Thoracic aorta (tissue), 2 donors: Measurements from ENCODE around the gene HOXA10. TPM values are rescaled to one million over a fixed set of nuclear protein-coding genes. Genes with fewer than 3 reads are reported as not detected.

Experiments
- ATAC-seq: fragments of 150-250 bp; one replicate; pipeline ENCODE4 v1.8.0; 2017; ENCODE audit warnings: low read depth; ENCODE audit not compliant: insufficient number of reproducible peaks, low FRiP score
- DNase-seq: peaks from one replicate; pipeline ENCODE4 v3.0.0-alpha.2; 2020; ENCODE audit warnings: low spot score
- H3K27ac ChIP-seq, 2 donors: fragments of 200-600 bp; sonication (generic); 1 replicate in 1 of 2; 2 replicates in 1 of 2; pipeline ENCODE4 v1.5.1; 2016; ENCODE audit warnings: mild to moderate bottlenecking in 2 of 2, moderate library complexity in 2 of 2
- H3K27me3 ChIP-seq: fragments of 200-600 bp; sonication (generic); replicated peaks from 2 replicates; pipeline ENCODE4 v1.6.0; 2016; ENCODE audit warnings: mild to moderate bottlenecking; ENCODE audit not compliant: insufficient read depth
- H3K36me3 ChIP-seq: fragments of 200-600 bp; sonication (generic); one replicate; pipeline ENCODE4 v1.5.1; 2016
- H3K4me1 ChIP-seq, 2 donors: fragments of 200-600 bp; sonication (generic); 1 replicate in 1 of 2; 2 replicates in 1 of 2; pipeline versions ENCODE4 v1.5.1 to v1.6.0; 2016; ENCODE audit warnings: low read depth in 2 of 2, mild to moderate bottlenecking in 1 of 2; ENCODE audit not compliant: control insufficient read depth in 1 of 2
- H3K4me3 ChIP-seq: fragments of 200-600 bp; sonication (generic); 2 replicates; pipeline ENCODE4 v1.5.1; 2016; ENCODE audit warnings: mild to moderate bottlenecking
- H3K9me3 ChIP-seq: fragments of 200-600 bp; sonication (generic); 2 replicates; pipeline ENCODE4 v1.5.1; 2016
- CTCF ChIP-seq: fragments of 200-600 bp; sonication (generic); IDR thresholded peaks from one replicate; pipeline ENCODE4 v1.5.1; 2019; ENCODE audit warnings: antibody characterized with exemption
- total RNA-seq, 2 donors: library from RNA; depleted of rRNA; stranded (reverse); fragments of >200 nt; gene quantifications; one replicate each; pipeline versions ENCODE4 v1.1.0 to v1.2.3, GENCODE V29; 2016

Gene HOXA10
- total RNA-seq, 2 donors from 2014 or later: 0.81 TPM; not detected in 1

DNA sequence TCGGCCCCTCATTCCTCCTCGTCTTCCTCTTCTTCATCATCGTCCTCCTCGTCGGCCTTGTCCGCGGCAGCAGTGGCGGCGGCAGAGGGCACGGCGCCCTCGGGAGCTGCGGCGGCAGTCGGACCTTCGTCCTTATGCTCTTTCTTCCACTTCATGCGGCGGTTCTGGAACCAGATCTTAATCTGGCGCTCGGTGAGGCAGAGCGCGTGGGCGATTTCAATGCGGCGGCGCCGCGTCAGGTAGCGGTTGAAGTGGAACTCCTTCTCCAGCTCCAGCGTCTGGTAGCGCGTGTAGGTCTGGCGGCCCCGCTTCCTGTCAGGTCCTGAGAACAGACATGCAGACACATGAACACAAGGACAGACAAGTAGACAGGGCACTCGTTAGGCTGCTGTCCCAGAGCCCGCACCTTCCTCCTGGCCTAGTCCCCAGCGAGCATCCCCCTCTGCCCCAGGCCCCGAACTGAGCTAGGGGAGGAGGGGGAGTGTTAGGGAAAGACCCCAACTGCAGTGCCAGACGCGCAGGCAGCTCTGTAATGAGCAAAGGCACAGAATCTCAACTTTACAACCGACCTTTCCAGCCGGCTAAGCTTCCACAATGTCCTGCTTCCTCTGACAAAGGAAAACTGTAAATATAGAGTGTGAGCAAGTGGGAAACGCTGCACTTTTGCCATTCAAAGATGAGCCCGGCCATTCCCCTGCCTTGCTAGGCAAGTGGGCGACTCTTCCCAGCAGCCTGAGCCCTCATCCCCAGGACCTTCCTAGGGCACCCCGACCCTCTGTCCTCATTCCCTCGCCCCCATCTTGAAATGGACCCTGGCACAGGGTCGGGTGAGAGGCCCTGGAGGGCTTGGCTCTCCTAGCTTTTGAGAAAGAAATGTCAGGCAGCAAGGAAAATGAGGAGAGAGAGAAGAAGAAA lies 19.0 kb downstream of the HOXA10 start:
- no peaks in the 10 kb centered on the region for H3K9me3 ChIP-seq
- H3K4me1 ChIP-seq: peaks cover 10 to 28% of the 10 kb centered on the region in 2 donors
- peak overlapping the region; percentile 72 for H3K4me3 ChIP-seq
- H3K27ac ChIP-seq: peak overlapping the region in 1 of 2 donors; percentile 87
- no peaks in the 10 kb centered on the region for H3K36me3 ChIP-seq
- no peak for ATAC-seq
- H3K27me3 ChIP-seq: no peaks in the 10 kb centered on the region
- no peak for TF ChIP-seq CTCF
- no peak for DNase-seq

GRCh38 chr7:27154369-27154768 lies 19.8 kb downstream of the HOXA10 start:
- ATAC-seq (no peak), DNase-seq (no peak)
- Histone ChIP-seq H3K27me3 (no peaks in the 10 kb centered on the region), H3K27ac (no peak overlapping the region), H3K36me3 (no peaks in the 10 kb centered on the region), H3K9me3 (no peaks in the 10 kb centered on the region), H3K4me3 (no peak overlapping the region), H3K4me1 (peaks cover 10 to 35% of the 10 kb centered on the region in 2 donors)
- TF ChIP-seq CTCF: no peak

- no peaks in the 10 kb centered on the region for H3K27me3 ChIP-seq
- DNase-seq (no peak), ATAC-seq (no peak)
- H3K4me3 ChIP-seq: no peak overlapping the region
- H3K27ac ChIP-seq: no peak overlapping the region
- peaks cover 10 to 43% of the 10 kb centered on the region in 2 donors for H3K4me1 ChIP-seq
- no peak for TF ChIP-seq CTCF
- H3K9me3 ChIP-seq: no peaks in the 10 kb centered on the region
- no peaks in the 10 kb centered on the region for H3K36me3 ChIP-seq
Measured at GRCh38 chr7:27153526-27153925, 20.6 kb downstream of the HOXA10 start.

DNA sequence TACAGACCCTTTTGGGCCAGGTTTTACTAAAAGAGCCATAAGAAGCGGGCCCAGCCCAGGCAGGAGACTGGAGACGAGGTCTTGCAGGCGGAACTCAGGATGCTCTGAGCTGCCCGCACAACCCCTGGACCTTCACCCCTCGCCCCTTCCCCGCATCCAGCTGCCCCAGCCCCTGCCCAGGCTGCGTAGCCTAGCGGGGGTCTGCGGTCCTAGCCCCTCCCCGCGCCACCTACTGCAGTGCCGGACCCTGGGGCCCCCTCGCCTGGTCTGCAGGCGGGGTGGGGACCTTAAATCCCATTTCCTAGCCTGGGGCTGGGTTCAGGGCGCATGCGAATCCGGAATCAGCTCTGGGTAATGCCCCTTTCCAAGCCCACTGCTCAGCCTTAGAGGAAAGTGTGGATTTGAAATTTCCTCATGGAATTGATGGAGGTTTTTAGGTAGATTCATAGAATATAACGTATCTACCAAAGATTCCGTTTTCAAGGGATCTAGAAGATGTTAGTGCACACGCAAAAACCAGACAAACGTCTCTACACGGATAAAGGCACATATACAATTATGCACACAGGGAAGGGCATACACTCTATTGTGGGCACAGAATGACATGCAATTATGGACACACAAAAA lies 21.2 kb downstream of the HOXA10 start:
- Histone ChIP-seq H3K4me3 (peak overlapping the region; percentile 71), H3K4me1 (peaks cover 10 to 48% of the 10 kb centered on the region in 2 donors), H3K36me3 (no peaks in the 10 kb centered on the region), H3K27ac (peak overlapping the region; percentile 62 to 85), H3K9me3 (no peaks in the 10 kb centered on the region), H3K27me3 (no peaks in the 10 kb centered on the region)
- TF ChIP-seq CTCF: no peak
- DNase-seq (no peak), ATAC-seq (no peak)
